Stomach (tissue), 4 donors: ENCODE results near the gene ICAM5.

ENCODE experiments used
- POLR2A ChIP-seq, 4 donors: fragments of 450-650 bp; IDR thresholded peaks; one replicate each; pipeline ENCODE4 v1.6.1; 2016; ENCODE audit warnings: antibody characterized with exemption in 4 of 4, control low read depth in 2 of 4, mild to moderate bottlenecking in 1 of 4, moderate library complexity in 1 of 4
- POLR2AphosphoS5 ChIP-seq, 3 donors: sonication (generic); formaldehyde crosslinking; IDR thresholded peaks; one replicate each; pipeline ENCODE4 v1.6.1; 2016; ENCODE audit warnings: antibody characterized with exemption in 3 of 3
- TF ChIP-seq, protein P1 (sequence below), 7 experiments: fragments of 450-650 bp in 4 of 7; fragments of 200-600 bp in 3 of 7; sonication (generic) in 3 of 7; IDR thresholded peaks; one replicate each; pipeline ENCODE4 v1.5.1; 2016 to 2019; ENCODE audit warnings: antibody characterized with exemption in 7 of 7, control low read depth in 2 of 7, mild to moderate bottlenecking in 1 of 7

DNA sequence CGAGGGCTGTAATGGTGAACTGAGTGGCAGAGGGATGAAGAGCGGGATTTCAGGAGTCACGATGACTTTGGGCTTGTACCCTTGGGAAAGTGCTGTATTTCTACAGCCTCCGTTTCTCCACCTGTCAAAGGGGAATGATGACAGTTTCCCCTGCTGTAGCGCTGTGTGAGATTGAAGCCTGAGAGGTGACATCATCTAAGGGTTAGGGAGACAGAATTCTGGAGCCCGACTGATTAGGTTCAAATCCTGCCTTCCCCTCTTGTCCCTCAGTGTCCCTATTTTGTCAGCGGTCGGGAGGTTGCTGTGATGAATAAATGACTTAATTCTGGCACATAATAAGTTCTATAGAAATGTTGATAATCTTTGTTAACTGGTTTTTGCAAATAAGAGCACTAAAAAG lies 37.0 kb upstream of the ICAM5 start:
- no peak for TF ChIP-seq POLR2A (IDR thresholded peaks at IDR 0.05)
- no peak for TF ChIP-seq POLR2AphosphoS5 (IDR thresholded peaks at IDR 0.05)
- TF ChIP-seq, protein P1, sequence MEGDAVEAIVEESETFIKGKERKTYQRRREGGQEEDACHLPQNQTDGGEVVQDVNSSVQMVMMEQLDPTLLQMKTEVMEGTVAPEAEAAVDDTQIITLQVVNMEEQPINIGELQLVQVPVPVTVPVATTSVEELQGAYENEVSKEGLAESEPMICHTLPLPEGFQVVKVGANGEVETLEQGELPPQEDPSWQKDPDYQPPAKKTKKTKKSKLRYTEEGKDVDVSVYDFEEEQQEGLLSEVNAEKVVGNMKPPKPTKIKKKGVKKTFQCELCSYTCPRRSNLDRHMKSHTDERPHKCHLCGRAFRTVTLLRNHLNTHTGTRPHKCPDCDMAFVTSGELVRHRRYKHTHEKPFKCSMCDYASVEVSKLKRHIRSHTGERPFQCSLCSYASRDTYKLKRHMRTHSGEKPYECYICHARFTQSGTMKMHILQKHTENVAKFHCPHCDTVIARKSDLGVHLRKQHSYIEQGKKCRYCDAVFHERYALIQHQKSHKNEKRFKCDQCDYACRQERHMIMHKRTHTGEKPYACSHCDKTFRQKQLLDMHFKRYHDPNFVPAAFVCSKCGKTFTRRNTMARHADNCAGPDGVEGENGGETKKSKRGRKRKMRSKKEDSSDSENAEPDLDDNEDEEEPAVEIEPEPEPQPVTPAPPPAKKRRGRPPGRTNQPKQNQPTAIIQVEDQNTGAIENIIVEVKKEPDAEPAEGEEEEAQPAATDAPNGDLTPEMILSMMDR (IDR thresholded peaks at IDR 0.05), result no peak
